GM21367 (cell line): ENCODE results near the gene ENO4.

Experiments
- ATAC-seq: cut with Tn5 transposase; IDR thresholded peaks from one replicate; pipeline ENCODE4 v1.9.1; 2021; ENCODE audit not compliant: unreplicated experiment

Gene ENO4, protein sequence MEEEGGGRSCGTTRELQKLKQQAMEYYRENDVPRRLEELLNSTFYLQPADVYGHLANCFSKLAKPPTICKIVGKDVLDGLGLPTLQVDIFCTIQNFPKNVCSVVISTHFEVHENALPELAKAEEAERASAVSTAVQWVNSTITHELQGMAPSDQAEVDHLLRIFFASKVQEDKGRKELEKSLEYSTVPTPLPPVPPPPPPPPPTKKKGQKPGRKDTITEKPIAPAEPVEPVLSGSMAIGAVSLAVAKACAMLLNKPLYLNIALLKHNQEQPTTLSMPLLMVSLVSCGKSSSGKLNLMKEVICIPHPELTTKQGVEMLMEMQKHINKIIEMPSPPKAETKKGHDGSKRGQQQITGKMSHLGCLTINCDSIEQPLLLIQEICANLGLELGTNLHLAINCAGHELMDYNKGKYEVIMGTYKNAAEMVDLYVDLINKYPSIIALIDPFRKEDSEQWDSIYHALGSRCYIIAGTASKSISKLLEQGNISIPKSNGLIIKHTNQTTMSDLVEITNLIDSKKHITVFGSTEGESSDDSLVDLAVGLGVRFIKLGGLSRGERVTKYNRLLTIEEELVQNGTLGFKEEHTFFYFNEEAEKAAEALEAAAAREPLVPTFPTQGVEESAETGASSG

DNA sequence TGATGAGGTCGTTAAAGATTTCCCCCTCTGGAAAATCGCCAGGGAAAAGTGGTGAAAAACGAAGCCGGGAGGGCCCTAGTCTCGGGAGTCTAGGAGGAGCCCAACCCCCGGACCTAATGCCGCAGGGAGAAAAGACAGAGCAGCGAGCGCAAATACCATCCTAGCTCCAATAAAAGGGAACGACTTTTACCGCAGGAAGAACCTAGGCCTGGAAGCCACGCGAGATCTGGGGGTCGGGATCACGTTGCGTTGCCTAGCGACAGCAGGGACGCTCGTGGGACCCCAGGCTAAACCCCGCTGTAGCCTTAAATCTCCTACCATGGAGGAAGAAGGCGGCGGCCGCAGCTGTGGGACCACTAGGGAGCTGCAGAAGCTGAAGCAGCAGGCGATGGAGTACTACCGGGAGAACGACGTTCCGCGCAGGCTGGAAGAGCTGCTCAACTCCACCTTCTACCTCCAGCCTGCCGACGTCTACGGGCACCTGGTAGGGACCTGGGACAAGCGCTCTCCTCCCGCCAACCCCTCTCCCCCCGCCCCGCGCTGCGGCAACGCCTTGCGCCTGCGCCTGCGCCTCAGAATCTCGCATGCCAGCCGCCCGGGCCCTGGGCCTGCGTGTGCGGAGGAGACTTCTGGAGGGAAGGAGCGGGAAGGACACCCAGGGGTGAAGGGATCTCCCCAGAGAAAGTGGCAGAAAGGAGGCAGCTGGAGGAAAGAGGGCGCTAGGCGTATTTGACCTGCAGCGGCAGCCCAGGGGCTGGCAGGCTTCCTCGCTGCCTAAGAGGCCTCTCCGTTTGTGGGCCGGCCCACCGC is at the start of gene ENO4:
ENO4 (plus strand) TSS at position 252 of the 810 bp plus-strand sequence; CDS start at position 320, 68 bp downstream.
- peak; percentile 49 for ATAC-seq

DNA sequence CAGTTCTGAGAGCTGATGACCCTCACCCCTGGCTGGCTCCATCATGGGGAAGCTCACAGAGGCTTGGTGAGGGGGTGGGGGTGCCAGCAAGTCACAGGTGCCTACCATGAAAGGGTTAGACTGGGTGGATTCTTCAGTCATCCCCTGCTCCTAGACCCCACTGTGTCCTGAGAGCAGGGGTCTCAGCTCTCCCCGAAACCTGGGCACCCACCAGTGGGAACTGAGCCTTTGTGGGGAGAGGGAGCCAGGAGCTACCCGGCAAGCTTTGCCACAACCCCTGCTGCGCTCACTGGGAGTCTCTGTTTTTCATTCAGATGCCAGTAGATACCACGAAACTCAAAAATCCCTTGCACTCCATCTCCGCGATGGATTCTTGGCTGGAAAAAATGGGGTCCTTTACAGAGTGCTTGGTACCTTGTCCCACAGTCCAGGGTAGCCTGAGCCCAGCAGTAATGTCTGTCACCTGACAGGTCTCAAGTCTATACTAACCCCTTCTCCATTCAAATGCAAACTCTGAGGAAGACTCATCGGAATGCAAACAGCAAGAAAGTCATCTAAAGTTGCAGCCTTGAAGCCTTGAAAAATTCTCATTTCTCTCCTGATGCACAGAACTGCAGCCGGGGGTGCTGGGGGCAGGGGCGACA is 48.9 kb upstream of the ENO4 start:
- ATAC-seq = no peak

DNA sequence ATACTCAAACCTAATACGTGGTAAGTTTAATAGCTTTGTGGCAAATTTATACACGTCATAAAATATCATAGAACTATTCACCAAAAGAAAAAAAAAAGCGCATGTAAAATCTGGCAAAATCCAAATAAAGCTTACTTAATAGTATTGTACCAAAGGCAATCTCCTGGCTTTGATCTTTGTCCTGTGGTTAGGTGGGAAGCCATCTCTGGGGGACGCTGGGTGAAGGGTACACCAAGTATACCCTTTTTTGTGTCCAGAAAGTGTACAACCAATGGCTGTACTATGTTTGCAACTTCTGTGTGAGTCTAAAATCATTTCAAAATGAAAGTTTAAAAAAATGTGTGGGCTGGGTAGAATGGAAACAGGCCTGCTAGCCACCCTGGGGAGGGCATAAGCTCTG is 47.6 kb upstream of the ENO4 start:
- ATAC-seq = no peak

DNA sequence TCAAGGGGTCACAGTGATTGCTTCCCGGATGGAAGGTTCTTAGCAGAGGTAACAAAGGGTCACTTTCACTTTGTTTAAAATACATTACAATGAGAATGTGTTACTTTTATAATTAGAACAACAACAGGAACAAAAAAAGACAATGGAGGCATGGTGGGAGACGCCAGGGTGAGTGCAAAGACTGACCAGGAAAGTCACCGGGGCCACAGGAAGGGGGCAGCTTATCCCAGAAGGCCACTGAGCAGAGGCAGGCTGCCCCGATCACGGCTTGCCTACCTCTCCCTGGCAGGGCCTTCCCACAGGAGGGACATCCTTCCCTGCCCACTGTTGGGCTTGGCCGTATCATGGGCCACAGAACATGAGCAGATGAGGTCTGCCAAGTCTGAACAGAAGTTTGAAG is 46.8 kb upstream of the ENO4 start:
- ATAC-seq = no peak

DNA sequence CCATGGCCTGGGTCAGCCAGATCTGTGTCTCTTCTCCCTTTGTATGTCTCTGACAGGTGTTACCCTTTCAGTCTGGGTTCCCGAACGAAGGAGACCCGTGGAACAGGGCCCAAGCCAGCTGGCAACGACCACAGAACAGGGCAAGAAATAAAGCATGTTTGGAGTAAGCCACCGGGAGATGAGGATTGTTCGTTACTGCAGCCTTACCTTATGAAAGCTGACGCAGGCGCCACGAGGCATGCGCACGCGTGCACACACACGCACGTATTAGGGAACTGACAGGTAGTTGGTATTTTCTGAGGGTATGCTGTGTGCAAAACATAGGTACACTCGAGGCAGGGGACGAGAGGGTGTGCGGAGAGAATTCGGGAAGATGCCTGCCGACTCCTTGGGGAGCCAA is 46.4 kb upstream of the ENO4 start:
- no peak for ATAC-seq

DNA sequence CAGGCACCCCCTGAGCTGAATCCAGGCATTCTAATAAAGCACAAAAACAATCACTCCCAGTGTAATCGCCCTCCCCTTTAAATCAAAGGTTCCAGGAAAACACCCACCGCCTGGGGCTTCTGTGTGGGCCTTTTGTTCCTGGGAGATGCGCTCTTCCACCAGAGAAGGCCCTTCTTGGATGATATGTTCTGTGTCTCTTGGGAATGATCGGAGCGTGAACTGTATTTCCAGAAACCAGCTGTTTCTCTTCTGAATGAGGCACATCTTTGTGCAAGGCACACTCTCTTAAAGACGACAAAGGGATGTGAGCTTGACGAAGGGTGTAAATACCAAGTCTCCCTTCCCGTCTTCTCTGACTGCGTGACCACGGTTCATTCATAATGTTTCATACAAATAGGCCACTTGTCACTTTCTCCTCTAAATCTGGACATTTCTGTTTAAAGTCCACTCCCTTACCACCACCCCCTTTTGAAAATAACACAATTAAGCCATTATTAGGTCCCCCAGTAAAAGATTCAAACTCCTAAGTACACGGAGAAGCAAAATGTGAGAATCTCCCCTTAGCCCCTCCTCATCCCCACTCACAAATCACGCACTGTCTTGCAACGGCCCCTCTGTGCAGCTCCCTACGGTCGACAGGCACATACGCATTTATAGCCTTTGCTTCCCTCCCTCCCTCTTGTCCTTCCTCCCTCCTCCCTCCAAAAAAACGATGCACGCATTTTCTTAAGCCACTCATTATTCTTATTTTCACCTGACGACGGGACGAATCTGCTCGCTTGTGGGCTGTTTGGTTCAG is 45.6 kb upstream of the ENO4 start:
- no peak for ATAC-seq

DNA sequence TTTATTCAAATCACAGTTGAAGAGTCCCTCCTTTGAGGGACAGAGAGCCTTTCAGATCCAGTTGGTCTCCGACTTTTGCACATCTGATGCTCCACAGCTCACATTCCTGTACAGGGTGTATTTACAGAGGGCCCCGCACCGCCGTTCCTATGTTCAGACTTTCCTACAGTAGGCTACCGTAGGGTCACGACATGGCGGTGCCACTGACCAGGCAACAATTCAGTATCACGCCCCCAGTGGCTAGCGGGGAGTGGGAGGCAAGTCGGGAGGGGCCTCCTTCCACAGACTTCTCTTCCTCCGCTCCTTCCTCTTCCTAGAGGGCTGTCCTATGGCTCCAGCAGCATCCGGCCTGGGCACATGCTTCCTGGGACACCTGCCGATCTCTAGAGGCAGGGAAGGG is 40.6 kb upstream of the ENO4 start:
- no peak for ATAC-seq

DNA sequence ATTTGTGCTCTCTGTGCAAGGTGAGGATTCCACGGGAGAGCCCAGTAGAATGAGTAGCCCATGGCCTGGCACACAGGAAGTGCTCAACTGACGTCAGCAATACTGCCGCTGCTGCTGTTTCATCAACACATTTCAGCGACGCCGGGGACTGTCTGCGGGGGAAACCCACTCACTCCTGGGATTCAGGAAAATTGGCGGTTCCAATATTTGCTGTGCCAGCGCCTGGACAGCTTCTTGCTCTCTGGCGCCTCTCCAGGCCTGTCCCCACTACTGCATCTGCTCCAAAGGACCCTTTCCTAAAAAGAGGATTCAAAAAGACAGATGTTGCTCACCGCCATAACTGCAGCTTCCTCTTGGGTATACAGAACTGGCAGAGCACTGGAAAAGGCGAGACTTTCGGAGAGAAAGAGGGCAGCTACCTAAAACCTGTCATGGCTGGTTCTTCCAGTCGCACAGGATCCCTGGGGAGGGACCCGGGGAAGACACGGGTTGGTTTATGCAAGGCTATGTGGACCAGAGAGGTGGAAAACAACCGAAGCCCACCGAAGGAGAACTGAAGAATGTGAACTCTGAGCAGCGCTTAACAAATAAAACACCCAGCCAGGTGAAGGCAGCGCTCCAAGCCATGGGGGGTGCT is 39.7 kb upstream of the ENO4 start:
- ATAC-seq = no peak

DNA sequence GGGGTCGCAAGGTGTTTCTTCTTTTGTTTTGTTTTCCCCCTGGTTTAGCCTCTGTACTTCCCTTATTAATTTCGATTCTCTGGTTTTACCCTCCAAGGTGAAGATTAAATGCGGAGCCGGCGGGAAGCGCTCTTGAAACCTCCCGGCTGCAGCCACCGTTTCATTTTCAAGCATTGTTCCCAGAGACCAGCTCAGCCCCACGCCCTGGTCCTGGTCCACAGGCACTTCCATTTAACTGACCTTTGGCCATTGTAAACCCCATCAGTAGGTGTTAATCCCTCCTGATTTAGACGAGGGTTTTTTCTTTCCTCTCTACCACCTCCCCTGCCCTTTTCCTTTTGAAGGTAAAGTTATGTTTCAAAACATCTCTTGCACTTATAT is 39.2 kb upstream of the ENO4 start:
- no peak for ATAC-seq

DNA sequence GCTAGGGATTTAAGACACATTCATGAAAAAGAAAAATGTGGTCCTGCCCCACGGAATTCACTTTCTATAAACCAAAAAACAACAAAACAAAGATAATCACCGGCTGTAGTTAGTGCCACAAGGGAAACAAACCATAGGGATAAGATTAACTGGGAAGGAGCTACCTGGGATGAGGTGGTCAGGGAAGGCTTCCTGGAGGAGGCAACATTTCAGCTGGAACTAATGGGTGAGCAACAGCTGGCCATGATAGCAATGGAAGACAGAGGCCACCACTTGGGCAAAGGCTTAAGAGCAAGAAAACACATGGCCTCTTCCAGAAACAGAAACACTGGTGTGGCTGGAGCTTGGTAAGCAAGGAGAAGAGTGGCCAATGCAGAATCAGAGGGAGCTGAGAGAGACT is 38.4 kb upstream of the ENO4 start:
- no peak for ATAC-seq

DNA sequence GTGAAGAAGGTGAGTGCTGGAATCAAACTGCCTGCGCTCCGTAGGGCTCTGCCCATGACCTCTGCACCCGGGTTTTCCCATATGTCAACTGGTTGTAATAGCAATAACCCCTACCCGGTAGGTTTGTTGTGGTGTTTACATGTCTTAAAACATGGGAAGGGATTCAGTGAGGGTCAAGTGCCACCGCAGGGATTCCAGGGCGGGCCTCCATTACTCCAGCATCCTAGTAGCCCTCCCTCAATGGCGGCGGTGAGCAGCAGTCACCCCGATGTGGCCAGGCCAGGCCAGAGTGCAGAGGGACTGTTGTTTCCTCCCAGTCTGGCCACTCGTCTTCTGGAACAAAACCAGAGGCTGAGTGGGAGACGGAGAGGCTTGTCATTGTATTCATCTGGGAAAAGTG is 37.6 kb upstream of the ENO4 start:
- ATAC-seq = no peak

DNA sequence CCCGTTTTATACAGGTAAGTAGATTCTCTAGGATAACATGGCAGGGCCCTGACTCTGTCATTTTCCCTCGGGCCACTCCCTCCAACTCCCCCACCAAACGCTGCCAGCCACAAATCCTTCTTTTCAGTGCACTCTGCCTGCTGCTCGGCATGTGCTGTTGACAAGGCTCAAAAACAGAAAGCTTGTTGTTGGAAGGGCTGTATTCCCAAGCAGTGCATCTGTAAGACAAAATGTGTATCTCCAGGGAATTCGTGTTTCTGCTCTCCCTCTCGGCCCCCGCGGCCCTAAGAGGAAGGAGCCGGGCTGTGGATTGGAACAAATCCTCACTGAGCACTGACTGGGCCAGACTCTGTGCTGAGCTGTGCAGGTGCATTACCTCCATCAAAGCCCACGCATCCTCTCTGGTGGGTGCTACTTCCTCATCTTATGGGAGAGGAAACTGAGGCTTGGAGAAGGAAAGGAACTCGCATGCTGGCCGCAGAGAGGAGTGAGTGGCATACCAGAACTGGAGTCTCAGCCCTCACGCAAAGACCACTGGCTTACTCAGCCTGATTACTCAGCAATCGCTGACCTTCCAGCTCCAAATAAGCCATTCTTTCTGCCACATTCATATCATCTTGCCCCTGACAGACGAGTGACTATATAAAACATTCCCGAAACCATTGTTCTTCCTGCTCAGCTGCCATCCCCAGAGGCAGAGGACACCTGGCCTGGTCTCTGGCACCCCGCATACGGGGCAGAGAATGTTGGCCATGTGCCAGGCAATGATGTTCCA is 33.5 kb upstream of the ENO4 start:
- no peak for ATAC-seq

DNA sequence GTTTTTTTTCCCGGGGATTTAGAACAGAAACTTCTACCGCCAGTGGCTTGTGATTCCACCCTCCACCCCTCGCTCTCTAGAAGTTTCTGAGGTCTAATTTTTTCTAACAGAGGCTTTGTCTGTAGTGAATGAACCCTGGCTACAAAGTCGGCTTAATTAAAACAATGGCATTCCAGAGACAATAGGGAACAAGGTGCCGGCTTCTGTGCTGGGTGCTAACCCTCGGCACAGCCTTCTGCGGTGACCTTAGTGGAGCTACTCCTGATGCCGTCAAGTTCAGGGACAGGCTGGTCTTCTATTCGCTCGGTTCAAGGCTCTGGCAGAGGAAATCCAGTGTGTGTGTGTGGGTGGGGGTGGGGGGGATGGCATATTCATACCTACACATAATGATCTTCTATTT is 32.1 kb upstream of the ENO4 start:
- ATAC-seq = no peak

DNA sequence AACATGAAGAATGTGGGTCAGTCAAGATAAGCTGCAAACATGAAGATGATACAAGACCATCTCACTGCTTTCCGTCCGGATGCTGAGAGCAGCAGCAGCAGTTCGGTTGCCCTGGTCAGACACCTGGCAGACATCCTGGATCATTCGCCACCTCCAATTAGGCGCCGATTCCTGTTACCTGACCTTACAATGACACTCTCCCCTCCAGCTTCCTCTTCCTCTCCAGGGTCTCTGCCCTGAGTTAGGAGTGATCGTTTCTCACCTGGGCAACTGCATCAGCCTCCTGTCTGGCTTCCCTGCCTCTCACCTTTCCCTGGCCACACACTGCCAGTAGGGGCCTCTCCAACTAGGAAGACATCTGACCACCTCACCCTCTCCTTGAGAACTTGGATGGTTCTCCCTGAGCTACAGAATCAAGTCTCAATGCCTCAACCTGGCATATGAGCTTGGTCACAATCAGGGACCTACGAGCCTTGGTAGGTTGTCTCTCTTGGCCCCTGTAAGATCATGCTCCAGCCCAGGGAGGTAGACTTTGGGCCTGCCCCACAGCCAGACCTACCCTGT is 31.4 kb upstream of the ENO4 start:
- no peak for ATAC-seq

DNA sequence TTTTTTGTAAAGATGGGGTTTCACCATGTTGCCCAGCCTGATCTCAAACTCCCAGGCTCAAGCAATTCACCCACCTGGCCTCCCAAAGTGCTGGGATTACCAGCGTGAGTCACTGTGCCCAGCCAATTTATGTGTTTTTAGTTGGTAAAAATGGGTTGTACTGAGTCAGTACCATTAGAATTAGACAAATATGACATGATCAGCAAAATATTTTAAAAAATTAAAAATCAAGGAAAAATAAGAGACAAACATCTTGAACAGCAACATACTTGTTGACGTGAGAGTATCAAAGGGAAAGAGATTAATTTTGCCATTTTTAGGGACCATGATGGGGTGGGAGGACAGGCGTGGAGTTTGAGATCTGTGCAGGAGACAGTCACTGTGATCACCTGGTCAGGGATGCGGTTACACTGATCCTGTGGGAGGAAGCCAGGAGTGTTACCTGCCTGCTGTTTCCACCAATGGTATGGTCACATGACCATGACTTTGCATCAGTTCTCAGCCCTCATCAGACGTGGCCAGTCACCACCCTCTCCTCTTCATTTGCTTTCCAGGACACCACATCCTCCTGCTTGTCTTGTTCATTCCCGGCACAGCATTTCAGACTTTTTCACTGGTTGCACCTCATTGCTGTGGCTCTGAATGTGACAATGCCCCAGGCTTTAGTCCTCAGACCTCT is 29.2 kb upstream of the ENO4 start:
- no peak for ATAC-seq

DNA sequence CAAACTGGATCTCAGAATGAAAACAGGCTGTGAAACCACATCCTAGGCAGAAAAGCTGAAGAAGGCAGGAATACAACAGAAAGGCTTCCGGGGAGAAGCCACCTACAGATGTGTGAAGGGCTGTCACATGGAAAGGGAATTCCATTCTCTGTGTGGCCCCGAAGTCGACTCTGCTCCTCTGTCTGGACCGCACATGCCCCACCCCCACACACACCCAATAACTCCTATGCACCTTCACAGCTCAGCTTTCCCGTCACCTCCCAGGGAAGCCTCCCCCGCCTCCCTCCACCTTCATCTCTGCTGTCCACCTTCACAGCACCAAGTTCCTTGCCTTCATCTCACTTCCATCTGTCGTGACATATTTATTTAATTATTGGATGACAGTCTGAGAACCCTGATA is 23.4 kb upstream of the ENO4 start:
- no peak for ATAC-seq

DNA sequence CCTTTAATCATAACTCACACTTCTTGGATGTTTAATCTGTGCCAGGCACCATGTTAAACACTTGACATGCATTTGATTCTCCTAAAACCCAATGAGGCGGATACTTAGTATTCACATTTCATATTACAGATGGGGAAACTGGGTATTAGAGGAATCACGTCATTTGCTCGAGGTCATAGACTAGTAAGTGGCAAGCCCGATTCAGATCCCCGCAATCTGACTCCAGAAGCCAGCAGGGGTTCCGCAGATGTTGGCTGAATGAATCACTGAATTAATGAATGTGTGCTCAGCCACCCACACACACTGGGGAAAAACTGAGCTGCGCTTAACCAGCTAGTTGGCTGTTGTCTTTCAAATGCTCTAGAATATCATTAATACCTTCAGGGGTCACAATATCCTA is 22.5 kb upstream of the ENO4 start:
- ATAC-seq = no peak

DNA sequence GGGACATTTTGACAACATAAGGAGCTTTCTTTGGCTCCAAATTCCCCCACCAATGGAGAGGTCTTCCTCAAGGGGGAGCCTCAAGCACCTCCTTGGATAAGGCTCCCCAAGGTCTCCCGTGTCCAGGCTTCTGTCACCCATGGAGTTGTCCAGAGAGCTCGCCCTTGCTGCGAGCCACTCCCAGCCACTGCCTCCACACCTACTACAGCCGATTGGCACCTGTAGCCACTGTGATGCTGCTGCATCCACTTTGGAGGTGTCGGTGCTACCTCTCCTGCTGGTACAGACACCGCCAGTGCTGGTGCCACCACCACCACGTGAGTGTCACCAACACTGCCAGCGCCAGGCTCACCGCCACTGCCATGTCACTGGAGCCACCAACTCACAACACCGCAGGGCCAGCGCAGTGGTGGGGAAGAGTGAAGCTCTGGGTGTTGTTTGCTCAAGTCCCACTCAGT is 22.1 kb upstream of the ENO4 start:
- ATAC-seq = no peak
